Sigmoid colon (tissue), 7 donors: Measurements from ENCODE around the gene GSX2. TPM values are rescaled to one million over a fixed set of nuclear protein-coding genes. Genes with fewer than 3 reads are reported as not detected.

Experiments used
- DNase-seq: peaks from one replicate; pipeline ENCODE4 v3.0.0-alpha.2; 2019
- H3K27ac ChIP-seq, 4 donors: fragments of 200-600 bp; sonication (generic); one replicate each; pipeline ENCODE4 v1.5.1; 2016 to 2019; ENCODE audit warnings: mild to moderate bottlenecking in 1 of 4
- H3K27me3 ChIP-seq, 3 donors: fragments of 200-600 bp; sonication (generic); one replicate each; pipeline ENCODE4 v1.5.1; 2019; ENCODE audit warnings: mild to moderate bottlenecking in 1 of 3
- H3K36me3 ChIP-seq, 4 donors: fragments of 200-600 bp; sonication (generic); one replicate each; pipeline ENCODE4 v1.5.1; 2016 to 2019
- H3K4me1 ChIP-seq, 4 donors: fragments of 200-600 bp; sonication (generic); one replicate each; pipeline ENCODE4 v1.5.1; 2017 to 2019
- H3K4me3 ChIP-seq, 4 donors: fragments of 200-600 bp; sonication (generic); one replicate each; pipeline ENCODE4 v1.5.1; 2017 to 2019; ENCODE audit warnings: mild to moderate bottlenecking in 2 of 4, moderate library complexity in 1 of 4
- H3K9me3 ChIP-seq, 4 donors: fragments of 200-600 bp in 3 of 4; sonication (generic) in 3 of 4; one replicate each; pipeline versions ENCODE4 v1.5.1 to v1.6.1; 2013 to 2019
- EP300 ChIP-seq, 4 donors: sonication (generic); formaldehyde crosslinking; IDR thresholded peaks; one replicate each; pipeline ENCODE4 v1.6.1; 2017; ENCODE audit warnings: antibody characterized with exemption in 4 of 4
- POLR2A ChIP-seq, 2 donors: fragments of 450-650 bp; IDR thresholded peaks; one replicate each; pipeline ENCODE4 v1.6.1; 2016; ENCODE audit warnings: antibody characterized with exemption in 2 of 2, mild to moderate bottlenecking in 2 of 2, moderate library complexity in 2 of 2
- POLR2AphosphoS5 ChIP-seq, 4 donors: sonication (generic); formaldehyde crosslinking; IDR thresholded peaks; one replicate each; pipeline ENCODE4 v1.6.1; 2017; ENCODE audit warnings: antibody characterized with exemption in 4 of 4
- WGBS, 2 donors: extraction: QIAGEN DNeasy Blood & Tissue Kit; methylation state at CpG; one replicate each; pipeline ENCODE4 v1.1.7; 2013; 5-methylcytosine and 5-hydroxymethylcytosine counted together
- intact Hi-C: fragments of 100-400 bp; cut with DNase I; formaldehyde crosslinking; loops from one replicate; pipeline ENCODE4 v1.15.1; 2023
- polyA plus RNA-seq, 3 donors: library from polyadenylated mRNA; stranded (reverse); fragments of 200-250 nt; gene quantifications; one replicate each; pipeline ENCODE4 v1.2.3, GENCODE V29; 2013
- total RNA-seq, 4 donors: library from RNA; depleted of rRNA; stranded (reverse); fragments of >200 nt; gene quantifications; one replicate each; pipeline ENCODE4 v1.1.0, GENCODE V29; 2016
- TF ChIP-seq, protein P1 (sequence below), 4 experiments: fragments of 450-650 bp in 3 of 4; fragments of 200-600 bp in 1 of 4; IDR thresholded peaks; one replicate each; pipeline ENCODE4 v1.5.1; 2016 to 2019; ENCODE audit warnings: antibody characterized with exemption in 4 of 4, mild to moderate bottlenecking in 3 of 4, moderate library complexity in 2 of 4
- donor health status: healthy with polysubstance abuse.
- donor health status: Bipolar disorder and iron deficiency.
- donor health status: healthy.

The GSX2 gene
- total and polyA plus RNA-seq, 7 donors, result not detected

DNA sequence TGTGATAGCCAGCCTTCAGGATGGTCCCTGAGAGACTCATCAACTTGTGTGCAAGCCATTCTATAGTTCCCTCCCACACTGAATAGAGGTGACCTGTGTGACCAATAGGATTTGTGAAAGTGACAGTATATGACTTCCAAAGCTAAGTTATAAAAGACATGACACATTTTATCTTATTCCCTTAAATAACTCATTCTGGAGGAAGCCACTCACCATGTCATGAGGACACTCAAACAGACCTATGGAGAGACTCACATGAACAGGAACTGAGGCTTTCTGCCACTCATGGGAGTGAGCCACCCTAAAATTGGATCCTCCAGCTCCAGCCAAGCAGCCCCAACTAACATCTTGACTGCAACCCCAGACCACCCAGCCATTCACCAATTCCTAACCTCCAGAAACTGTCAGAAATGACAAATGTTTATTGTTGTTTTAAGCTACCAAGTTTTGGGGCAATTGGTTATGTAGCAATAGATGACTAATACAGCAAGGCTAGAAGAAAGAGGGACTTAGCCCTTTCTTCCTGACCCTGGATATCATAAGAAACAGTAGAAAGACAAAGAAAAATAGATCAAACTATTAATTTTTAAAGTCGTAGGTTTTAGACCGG, 26.6 kb upstream of the GSX2 start:
- Histone ChIP-seq H3K9me3 (no peaks in the 10 kb centered on the region), H3K4me3 (no peak overlapping the region), H3K27me3 (no peaks in the 10 kb centered on the region), H3K27ac (no peak overlapping the region), H3K36me3 (no peaks in the 10 kb centered on the region), H3K4me1 (no peaks in the 10 kb centered on the region)
- no peak for TF ChIP-seq EP300 (IDR thresholded peaks at IDR 0.05)
- TF ChIP-seq POLR2A (IDR thresholded peaks at IDR 0.05), result no peak
- TF ChIP-seq POLR2AphosphoS5 (IDR thresholded peaks at IDR 0.05), result no peak
- TF ChIP-seq, protein P1, sequence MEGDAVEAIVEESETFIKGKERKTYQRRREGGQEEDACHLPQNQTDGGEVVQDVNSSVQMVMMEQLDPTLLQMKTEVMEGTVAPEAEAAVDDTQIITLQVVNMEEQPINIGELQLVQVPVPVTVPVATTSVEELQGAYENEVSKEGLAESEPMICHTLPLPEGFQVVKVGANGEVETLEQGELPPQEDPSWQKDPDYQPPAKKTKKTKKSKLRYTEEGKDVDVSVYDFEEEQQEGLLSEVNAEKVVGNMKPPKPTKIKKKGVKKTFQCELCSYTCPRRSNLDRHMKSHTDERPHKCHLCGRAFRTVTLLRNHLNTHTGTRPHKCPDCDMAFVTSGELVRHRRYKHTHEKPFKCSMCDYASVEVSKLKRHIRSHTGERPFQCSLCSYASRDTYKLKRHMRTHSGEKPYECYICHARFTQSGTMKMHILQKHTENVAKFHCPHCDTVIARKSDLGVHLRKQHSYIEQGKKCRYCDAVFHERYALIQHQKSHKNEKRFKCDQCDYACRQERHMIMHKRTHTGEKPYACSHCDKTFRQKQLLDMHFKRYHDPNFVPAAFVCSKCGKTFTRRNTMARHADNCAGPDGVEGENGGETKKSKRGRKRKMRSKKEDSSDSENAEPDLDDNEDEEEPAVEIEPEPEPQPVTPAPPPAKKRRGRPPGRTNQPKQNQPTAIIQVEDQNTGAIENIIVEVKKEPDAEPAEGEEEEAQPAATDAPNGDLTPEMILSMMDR (IDR thresholded peaks at IDR 0.05), result no peak
- DNase-seq, result no peak
- intact Hi-C loops, result no loop called here
- 95 to 96% methylated on average over 2 of the region's 2 CpGs for WGBS, 2 donors

DNA sequence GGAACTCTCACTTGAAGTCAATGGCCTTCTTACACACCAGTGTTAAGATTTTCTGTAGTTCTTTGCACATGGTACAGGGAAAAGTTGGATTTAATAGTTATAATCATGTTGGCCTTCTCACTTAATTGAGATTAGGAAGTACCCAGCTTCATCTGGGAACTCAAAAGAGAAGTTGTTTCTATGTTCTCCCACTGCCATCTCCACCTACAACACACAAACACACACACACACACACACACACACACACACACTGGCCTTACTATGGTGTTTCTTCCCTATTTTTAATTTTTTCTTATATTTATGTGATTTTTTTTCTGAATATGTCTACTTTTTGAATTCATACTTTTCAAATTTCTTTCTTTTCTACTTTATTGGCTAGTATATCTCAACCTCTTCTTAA, 25.6 kb upstream of the GSX2 start:
- Histone ChIP-seq H3K9me3 (no peaks in the 10 kb centered on the region), H3K4me3 (no peak overlapping the region), H3K27me3 (no peaks in the 10 kb centered on the region), H3K36me3 (no peaks in the 10 kb centered on the region), H3K27ac (no peak overlapping the region), H3K4me1 (no peaks in the 10 kb centered on the region)
- no peak for DNase-seq
- TF ChIP-seq, protein P1 (IDR thresholded peaks at IDR 0.05), result no peak
- TF ChIP-seq POLR2AphosphoS5 (IDR thresholded peaks at IDR 0.05) (no peak), POLR2A (IDR thresholded peaks at IDR 0.05) (no peak), EP300 (IDR thresholded peaks at IDR 0.05) (no peak)
- intact Hi-C loops, result no loop called here

DNA sequence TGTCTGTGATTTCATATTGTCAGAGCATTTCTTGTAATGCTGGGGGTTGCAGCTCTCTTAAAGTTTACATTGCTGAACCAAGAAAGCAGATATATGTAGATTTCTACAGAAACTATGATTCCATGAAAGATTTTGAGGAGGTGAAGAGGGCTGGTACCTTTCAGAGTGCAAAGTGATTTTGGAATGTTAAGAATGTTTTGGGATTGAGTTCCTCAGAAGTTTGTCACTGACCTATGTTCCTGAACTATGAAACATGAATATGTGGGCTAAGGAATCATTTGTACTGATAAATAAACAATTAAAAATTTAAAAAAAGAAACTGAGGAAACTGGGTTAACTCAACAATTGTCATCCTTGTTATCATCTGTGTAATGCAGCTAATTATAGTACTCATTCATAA, 23.3 kb upstream of the GSX2 start:
- Histone ChIP-seq H3K9me3 (no peaks in the 10 kb centered on the region), H3K27ac (no peak overlapping the region), H3K36me3 (no peaks in the 10 kb centered on the region), H3K4me3 (no peak overlapping the region), H3K27me3 (no peaks in the 10 kb centered on the region), H3K4me1 (peaks cover 0 to under 1% (median 0%) of the 10 kb centered on the region in 4 donors)
- intact Hi-C loops, result no loop called here
- no peak for DNase-seq
- no peak for TF ChIP-seq POLR2AphosphoS5 (IDR thresholded peaks at IDR 0.05)
- TF ChIP-seq EP300 (IDR thresholded peaks at IDR 0.05), result no peak
- no peak for TF ChIP-seq POLR2A (IDR thresholded peaks at IDR 0.05)
- TF ChIP-seq, protein P1 (IDR thresholded peaks at IDR 0.05), result no peak

- Histone ChIP-seq H3K27me3 (no peaks in the 10 kb centered on the region), H3K9me3 (no peaks in the 10 kb centered on the region), H3K4me1 (peaks cover 0 to 9% (median 5%) of the 10 kb centered on the region in 4 donors), H3K4me3 (no peak overlapping the region), H3K36me3 (no peaks in the 10 kb centered on the region), H3K27ac (no peak overlapping the region)
- DNase-seq, result no peak
- TF ChIP-seq, protein P1 (IDR thresholded peaks at IDR 0.05), result no peak
- no peak for TF ChIP-seq EP300 (IDR thresholded peaks at IDR 0.05)
- intact Hi-C loops, result no loop called here
- WGBS, 2 donors, result 92 to 97% methylated on average over 1 of the region's 1 CpG
These were observed 22.2 kb upstream of the GSX2 start for GRCh38 chr4:54077812-54078211.

- Histone ChIP-seq H3K27me3 (no peaks in the 10 kb centered on the region), H3K36me3 (no peaks in the 10 kb centered on the region), H3K27ac (no peak overlapping the region), H3K4me1 (peaks cover 0 to 9% (median 5%) of the 10 kb centered on the region in 4 donors), H3K9me3 (no peaks in the 10 kb centered on the region), H3K4me3 (no peak overlapping the region)
- DNase-seq, result no peak
- WGBS, 2 donors, result 4 to 50% methylated on average over 1 of the region's 1 CpG
- no peak for TF ChIP-seq POLR2AphosphoS5 (IDR thresholded peaks at IDR 0.05)
- TF ChIP-seq, protein P1 (IDR thresholded peaks at IDR 0.05), result no peak
- TF ChIP-seq POLR2A (IDR thresholded peaks at IDR 0.05), result no peak
- no peak for TF ChIP-seq EP300 (IDR thresholded peaks at IDR 0.05)
- intact Hi-C loops, result no loop called here
These were observed 17.8 kb upstream of the GSX2 start for GRCh38 chr4:54082168-54082567.
